Caco-2 (cell line): ENCODE data around the gene DLX1. TPM values are rescaled to one million over a fixed set of nuclear protein-coding genes. Genes with fewer than 3 reads are reported as not detected.

Experiments used
- BruUV-seq: library from RNA; stranded (reverse); fragments of 400-500 nt; replicated peaks from 2 replicates; lab custom pipeline; 2021; lab: Mats Ljungman, UMichigan
- CTCF ChIA-PET: fragments of 300-600 bp; sonication (Branson Sonifier 250); formaldehyde crosslinking; loops from one replicate; lab custom pipeline; 2022; ENCODE audit warnings: antibody characterized with exemption; lab: Charles Lee
- POLR2A ChIA-PET: fragments of 300-600 bp; sonication (Branson Sonifier 250); formaldehyde crosslinking; loops from one replicate; lab custom pipeline; 2022; ENCODE audit warnings: antibody characterized with exemption; lab: Charles Lee
- DNase-seq, 2 experiments: peaks; one replicate each; pipeline versions ENCODE4 v3.0.0 to v3.0.0-alpha.2; 2020 to 2022
- H3K27me3 ChIP-seq: replicated peaks from 2 replicates; pipeline ENCODE4 v1.6.0; 2011; ENCODE audit warnings: low read length; ENCODE audit not compliant: control insufficient read depth, insufficient read depth
- H3K36me3 ChIP-seq: 2 replicates; pipeline ENCODE4 v1.5.1; 2011; ENCODE audit warnings: low read length; ENCODE audit not compliant: control insufficient read depth, insufficient read depth
- H3K4me1 ChIP-seq: fragments of 250-450 bp; sonication (Bioruptor Pico); 2 replicates; pipeline ENCODE4 v1.5.1; 2020; ENCODE audit warnings: mild to moderate bottlenecking
- H3K4me3 ChIP-seq: 2 replicates; pipeline ENCODE4 v1.5.1; 2011; ENCODE audit warnings: low read depth, mild to moderate bottlenecking, control low read depth, low read length
- H3K9me3 ChIP-seq: fragments of 250-450 bp; sonication (Bioruptor Pico); 2 replicates; pipeline ENCODE4 v1.5.1; 2020; ENCODE audit warnings: mild to moderate bottlenecking, moderate library complexity
- H3K27ac Mint-ChIP-seq: one replicate; pipeline ENCODE4 v1.8.0; 2022; ENCODE audit warnings: mixed read lengths; ENCODE audit not compliant: unreplicated experiment
- H3K27me3 Mint-ChIP-seq: one replicate; pipeline ENCODE4 v1.8.0; 2022; ENCODE audit warnings: mixed read lengths; ENCODE audit not compliant: insufficient read depth, unreplicated experiment
- H3K36me3 Mint-ChIP-seq: one replicate; pipeline ENCODE4 v1.8.0; 2022; ENCODE audit warnings: mild to moderate bottlenecking, mixed read lengths; ENCODE audit not compliant: insufficient read depth, unreplicated experiment
- H3K4me1 Mint-ChIP-seq: one replicate; pipeline ENCODE4 v1.8.0; 2022; ENCODE audit warnings: low read depth, mixed read lengths; ENCODE audit not compliant: unreplicated experiment
- H3K4me3 Mint-ChIP-seq: one replicate; pipeline ENCODE4 v1.8.0; 2022; ENCODE audit warnings: mild to moderate bottlenecking, moderate library complexity, mixed read lengths; ENCODE audit not compliant: unreplicated experiment
- H3K9me3 Mint-ChIP-seq: one replicate; pipeline ENCODE4 v1.8.0; 2022; ENCODE audit warnings: mixed read lengths; ENCODE audit not compliant: unreplicated experiment
- intact Hi-C: fragments of 100-400 bp; cut with micrococcal nuclease; formaldehyde crosslinking; loops from one replicate; pipeline ENCODE4 v1.10.0; 2022; ENCODE audit not compliant: unreplicated experiment
- total RNA-seq: library from RNA; stranded (reverse); gene quantifications from 2 replicates; pipeline ENCODE4 v1.2.3, GENCODE V29; 2022
- TF ChIP-seq, protein P1 (sequence below), 2 experiments: fragments of 200-600 bp in 1 of 2; IDR thresholded peaks; 1 replicate in 1 of 2; 2 replicates in 1 of 2; pipeline versions ENCODE4 v1.5.1 to v1.8.0; 2011 to 2022; ENCODE audit warnings: antibody characterized with exemption in 1 of 2, control low read depth in 1 of 2, inconsistent platforms in 1 of 2, low read depth in 1 of 2, low read length in 1 of 2, mild to moderate bottlenecking in 1 of 2, moderate library complexity in 1 of 2; ENCODE audit not compliant: insufficient read depth in 1 of 2, severe bottlenecking in 1 of 2, unreplicated experiment in 1 of 2

Gene DLX1
- total RNA-seq, 1 experiment from 2014 or later: 1.2 TPM

DNA sequence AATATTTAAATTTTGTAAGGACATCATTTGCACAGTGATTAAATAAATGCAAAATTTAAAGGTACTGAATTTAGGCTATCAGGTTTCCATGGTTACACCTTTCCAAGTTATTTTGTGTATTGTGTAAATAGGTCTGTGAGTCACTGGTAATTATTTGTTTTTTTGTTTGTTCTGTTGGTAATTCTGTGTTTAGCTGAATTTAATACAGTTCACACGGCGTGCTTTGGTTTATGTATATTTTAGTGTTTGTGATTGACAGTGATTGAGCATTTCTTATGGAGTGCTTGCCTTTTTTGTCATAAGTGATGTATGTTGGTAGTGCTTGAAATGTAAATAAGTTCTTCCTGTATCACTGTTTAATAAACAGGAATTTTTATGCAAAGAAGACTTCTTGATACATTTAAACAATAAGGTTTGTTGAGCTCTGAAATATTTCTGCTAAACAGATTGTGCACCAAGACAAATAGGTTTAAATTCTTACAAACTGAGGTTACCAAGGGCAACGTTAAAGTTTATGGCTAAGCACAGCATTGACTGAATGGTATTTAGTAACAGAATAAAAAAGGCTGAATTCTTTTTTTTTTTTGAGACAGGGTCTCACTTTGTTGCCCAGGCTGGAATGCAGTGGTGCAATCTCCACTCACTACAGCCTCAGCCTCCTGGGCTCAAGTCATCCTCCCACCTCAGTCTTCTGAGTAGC is 38.3 kb upstream of the DLX1 start:
- no peak for DNase-seq
- Mint-ChIP-seq H3K9me3 (no peaks in the 10 kb centered on the region), H3K27ac (no peak overlapping the region), H3K27me3 (no peaks in the 10 kb centered on the region), H3K36me3 (no peaks in the 10 kb centered on the region), H3K4me1 (no peaks in the 10 kb centered on the region), H3K4me3 (no peak overlapping the region)
- no peak overlapping the region for H3K4me3 ChIP-seq
- 0 out of 2 replicates have a peak, but pooled peaks cover under 1% of the 10 kb centered on the region for H3K4me1 ChIP-seq
- BruUV-seq: no TSS peak
- POLR2A ChIA-PET: no interaction called here
- H3K36me3 ChIP-seq: no peaks in the 10 kb centered on the region
- no peaks in the 10 kb centered on the region for H3K27me3 ChIP-seq
- TF ChIP-seq, protein P1, sequence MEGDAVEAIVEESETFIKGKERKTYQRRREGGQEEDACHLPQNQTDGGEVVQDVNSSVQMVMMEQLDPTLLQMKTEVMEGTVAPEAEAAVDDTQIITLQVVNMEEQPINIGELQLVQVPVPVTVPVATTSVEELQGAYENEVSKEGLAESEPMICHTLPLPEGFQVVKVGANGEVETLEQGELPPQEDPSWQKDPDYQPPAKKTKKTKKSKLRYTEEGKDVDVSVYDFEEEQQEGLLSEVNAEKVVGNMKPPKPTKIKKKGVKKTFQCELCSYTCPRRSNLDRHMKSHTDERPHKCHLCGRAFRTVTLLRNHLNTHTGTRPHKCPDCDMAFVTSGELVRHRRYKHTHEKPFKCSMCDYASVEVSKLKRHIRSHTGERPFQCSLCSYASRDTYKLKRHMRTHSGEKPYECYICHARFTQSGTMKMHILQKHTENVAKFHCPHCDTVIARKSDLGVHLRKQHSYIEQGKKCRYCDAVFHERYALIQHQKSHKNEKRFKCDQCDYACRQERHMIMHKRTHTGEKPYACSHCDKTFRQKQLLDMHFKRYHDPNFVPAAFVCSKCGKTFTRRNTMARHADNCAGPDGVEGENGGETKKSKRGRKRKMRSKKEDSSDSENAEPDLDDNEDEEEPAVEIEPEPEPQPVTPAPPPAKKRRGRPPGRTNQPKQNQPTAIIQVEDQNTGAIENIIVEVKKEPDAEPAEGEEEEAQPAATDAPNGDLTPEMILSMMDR (IDR thresholded peaks at IDR 0.05; ENCODE audit: insufficient read depth in 1 of 2, low read depth in 1 of 2, low read length in 1 of 2, severe bottlenecking in 1 of 2, unreplicated experiment in 1 of 2): no peak
- H3K9me3 ChIP-seq: no peaks in the 10 kb centered on the region
- CTCF ChIA-PET: no interaction called here
- intact Hi-C loops: no loop called here

DNA sequence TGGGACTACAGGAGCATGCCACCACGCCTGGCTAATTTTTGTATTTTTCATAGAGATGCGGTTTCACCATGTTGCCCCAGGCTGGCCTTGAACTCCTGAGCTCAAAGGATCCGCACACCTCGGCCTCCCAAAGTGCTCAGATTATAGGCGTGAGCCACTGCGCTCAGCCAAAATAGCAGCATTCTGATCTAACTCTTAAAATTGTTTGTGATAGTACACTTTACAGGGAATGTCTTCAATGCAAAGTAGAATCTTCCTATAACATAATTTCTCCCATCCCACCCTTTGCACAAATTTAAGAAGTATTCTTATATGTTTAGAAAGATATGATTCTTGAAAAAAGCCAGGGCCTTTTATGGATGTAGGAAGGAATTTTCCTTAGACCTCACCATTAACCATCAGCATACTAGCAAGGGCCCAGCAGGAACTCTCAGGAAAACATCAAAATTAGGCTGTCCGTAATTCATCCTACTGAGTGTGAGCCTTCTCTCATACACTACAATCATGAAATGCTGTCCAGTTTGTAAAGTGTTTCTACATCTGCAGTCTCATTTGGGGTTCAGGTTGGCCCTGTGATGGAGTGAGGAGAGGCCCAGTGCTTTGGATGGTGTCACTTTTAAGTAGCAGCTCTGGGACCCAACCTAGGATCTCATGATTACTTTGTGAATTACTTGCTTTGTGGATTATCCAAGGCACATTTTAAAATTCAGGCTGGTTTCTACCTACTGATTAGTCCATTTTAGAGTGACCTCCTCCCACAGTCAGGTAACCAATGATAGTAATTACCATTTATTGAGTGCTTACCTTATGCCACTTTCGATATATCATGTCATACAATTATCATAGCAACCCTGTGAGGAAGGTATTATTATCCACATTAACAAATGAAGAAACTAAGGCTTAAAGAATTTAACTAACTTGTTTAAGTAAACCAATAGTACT is 37.5 kb upstream of the DLX1 start:
- no peak for DNase-seq
- CTCF ChIA-PET: no interaction called here
- no peaks in the 10 kb centered on the region for H3K9me3 ChIP-seq
- Mint-ChIP-seq H3K27ac (no peak overlapping the region), H3K4me1 (no peaks in the 10 kb centered on the region), H3K4me3 (no peak overlapping the region), H3K9me3 (no peaks in the 10 kb centered on the region), H3K36me3 (no peaks in the 10 kb centered on the region), H3K27me3 (no peaks in the 10 kb centered on the region)
- no peaks in the 10 kb centered on the region for H3K27me3 ChIP-seq
- intact Hi-C loops: no loop called here
- H3K4me1 ChIP-seq: 0 out of 2 replicates have a peak, but pooled peaks cover 6% of the 10 kb centered on the region
- TF ChIP-seq, protein P1 (IDR thresholded peaks at IDR 0.05; ENCODE audit: insufficient read depth in 1 of 2, low read depth in 1 of 2, low read length in 1 of 2, severe bottlenecking in 1 of 2, unreplicated experiment in 1 of 2): no peak
- no peak overlapping the region for H3K4me3 ChIP-seq
- POLR2A ChIA-PET: no interaction called here
- BruUV-seq: no TSS peak
- no peaks in the 10 kb centered on the region for H3K36me3 ChIP-seq
